GM23338 (cell line): ENCODE measurements around the gene LRRC19. TPM values are rescaled to one million over a fixed set of nuclear protein-coding genes. Genes with fewer than 3 reads are reported as not detected.

Experiments used
- ATAC-seq: fragments of 200-7000 bp; cut with Tn5 transposase; 3 replicates; pipeline ENCODE4 v1.9.1; 2020
- DNase-seq: peaks from one replicate; pipeline ENCODE4 v3.0.0-alpha.2; 2015; ENCODE audit warnings: low spot score
- H2AFZ ChIP-seq: fragments of 200-600 bp; sonication (generic); 2 replicates; pipeline ENCODE4 v1.8.0; 2016; ENCODE audit warnings: antibody characterized with exemption, mild to moderate bottlenecking, moderate library complexity
- H3F3A ChIP-seq: fragments of 200-600 bp; sonication (generic); replicated peaks from 2 replicates; pipeline ENCODE4 v1.8.0; 2017; ENCODE audit warnings: antibody characterized with exemption, mixed run types, low read depth
- H3K27ac ChIP-seq: fragments of 200-600 bp; sonication (generic); 2 replicates; pipeline ENCODE4 v1.6.1; 2016; ENCODE audit warnings: low read depth
- H3K27me3 ChIP-seq: fragments of 200-600 bp; sonication (generic); 2 replicates; pipeline ENCODE4 v1.8.0; 2016; ENCODE audit warnings: mild to moderate bottlenecking, mixed run types, moderate library complexity; ENCODE audit not compliant: insufficient read depth
- H3K36me3 ChIP-seq: fragments of 200-600 bp; sonication (generic); 2 replicates; pipeline ENCODE4 v1.8.0; 2016; ENCODE audit warnings: mild to moderate bottlenecking; ENCODE audit not compliant: insufficient read depth
- H3K4me1 ChIP-seq: fragments of 200-600 bp; sonication (generic); 2 replicates; pipeline ENCODE4 v1.8.0; 2016; ENCODE audit warnings: mild to moderate bottlenecking, moderate library complexity; ENCODE audit not compliant: insufficient read depth
- H3K4me2 ChIP-seq: fragments of 200-600 bp; sonication (generic); 2 replicates; pipeline ENCODE4 v1.7.1; 2017; ENCODE audit warnings: mixed run types
- H3K4me3 ChIP-seq: fragments of 200-600 bp; sonication (generic); 2 replicates; pipeline ENCODE4 v1.6.1; 2016; ENCODE audit warnings: mixed run types
- H3K79me2 ChIP-seq: fragments of 200-600 bp; sonication (generic); replicated peaks from 2 replicates; pipeline ENCODE4 v1.8.0; 2017; ENCODE audit warnings: mild to moderate bottlenecking; ENCODE audit not compliant: insufficient read depth
- H3K9me2 ChIP-seq: fragments of 200-600 bp; sonication (generic); 2 replicates; pipeline ENCODE4 v1.8.0; 2017; ENCODE audit not compliant: insufficient read depth
- H4K20me1 ChIP-seq: fragments of 200-600 bp; sonication (generic); replicated peaks from 2 replicates; pipeline ENCODE4 v1.8.0; 2017; ENCODE audit warnings: mild to moderate bottlenecking; ENCODE audit not compliant: insufficient read depth
- H3K27ac Mint-ChIP-seq: 2 replicates; pipeline ENCODE4 v1.8.0; 2020; ENCODE audit warnings: inconsistent platforms, mild to moderate bottlenecking, moderate library complexity, mixed read lengths
- H3K27me3 Mint-ChIP-seq: 3 replicates; pipeline ENCODE4 v1.8.0; 2022; ENCODE audit warnings: low read depth, mild to moderate bottlenecking, moderate library complexity, mixed read lengths, inconsistent platforms; ENCODE audit not compliant: insufficient read depth, poor library complexity
- H3K36me3 Mint-ChIP-seq: 3 replicates; pipeline ENCODE4 v1.8.0; 2021; ENCODE audit warnings: low read depth, mild to moderate bottlenecking, inconsistent platforms, moderate library complexity, mixed read lengths
- H3K4me1 Mint-ChIP-seq: 3 replicates; pipeline ENCODE4 v1.8.0; 2020; ENCODE audit warnings: mild to moderate bottlenecking, inconsistent platforms, mixed read lengths
- H3K4me3 Mint-ChIP-seq: 3 replicates; pipeline ENCODE4 v1.8.0; 2021; ENCODE audit warnings: moderate library complexity, mild to moderate bottlenecking, inconsistent platforms, mixed read lengths
- H3K9me3 Mint-ChIP-seq: 3 replicates; pipeline ENCODE4 v1.8.0; 2020; ENCODE audit warnings: moderate library complexity, mild to moderate bottlenecking, inconsistent platforms, mixed read lengths
- CREB1 ChIP-seq: fragments of 250-450 bp; sonication (Bioruptor Pico); IDR thresholded peaks from 2 replicates; pipeline ENCODE4 v1.5.0; 2020; ENCODE audit warnings: low read depth, mild to moderate bottlenecking, moderate library complexity
- EZH2 ChIP-seq: fragments of 200-600 bp; sonication (generic); IDR thresholded peaks from one replicate; pipeline ENCODE4 v1.8.0; 2017; ENCODE audit warnings: antibody characterized with exemption, mild to moderate bottlenecking, low read depth; ENCODE audit not compliant: unreplicated experiment
- EZH2phosphoT487 ChIP-seq: fragments of 200-600 bp; sonication (generic); IDR thresholded peaks from one replicate; pipeline ENCODE4 v1.8.1; 2018; ENCODE audit warnings: antibody characterized with exemption; ENCODE audit not compliant: unreplicated experiment
- JUNB ChIP-seq: IDR thresholded peaks from one replicate; pipeline ENCODE4 v1.6.1; 2016; ENCODE audit warnings: antibody characterized with exemption; ENCODE audit not compliant: unreplicated experiment
- NANOG ChIP-seq: IDR thresholded peaks from 2 replicates; pipeline ENCODE4 v1.6.1; 2016; ENCODE audit warnings: antibody characterized with exemption, borderline replicate concordance
- STAT1 ChIP-seq: IDR thresholded peaks from one replicate; pipeline ENCODE4 v1.6.1; 2016; ENCODE audit warnings: antibody characterized with exemption; ENCODE audit not compliant: unreplicated experiment
- ZNF114 ChIP-seq: fragments of 250-450 bp; sonication (Bioruptor Pico); IDR thresholded peaks from 2 replicates; pipeline ENCODE4 v1.5.0; 2020; ENCODE audit warnings: mild to moderate bottlenecking, moderate library complexity
- ZNF331 ChIP-seq: fragments of 250-450 bp; sonication (Bioruptor Pico); IDR thresholded peaks from 2 replicates; pipeline ENCODE4 v1.5.0; 2020; ENCODE audit warnings: low read depth, mild to moderate bottlenecking, moderate library complexity
- polyA plus RNA-seq: library from polyadenylated mRNA; unstranded; fragments of >200 nt; fragmentation: Nextera tagmentation; extraction: Ambion mirVana; gene quantifications from 2 replicates; pipeline ENCODE4 v1.2.1, GENCODE V29; 2016
- total RNA-seq: library from RNA; depleted of rRNA; stranded (reverse); fragments of >200 nt; shearing (Covaris generic); gene quantifications from 2 replicates; pipeline ENCODE4 v1.2.3, GENCODE V29; 2014
- TF ChIP-seq, protein P1 (sequence below), 2 experiments: fragments of 200-600 bp in 1 of 2; sonication (generic) in 1 of 2; conservative IDR thresholded peaks; 2 replicates each; pipeline versions ENCODE4 v1.5.1 to v1.6.1; 2016 to 2017; ENCODE audit warnings: antibody characterized with exemption in 2 of 2, low read depth in 2 of 2, mild to moderate bottlenecking in 2 of 2, moderate library complexity in 1 of 2
- TF ChIP-seq, protein P2 (sequence below): IDR thresholded peaks from 2 replicates; pipeline ENCODE4 v1.6.1; 2016; ENCODE audit warnings: antibody characterized with exemption
- TF ChIP-seq, protein P3 (sequence below): IDR thresholded peaks from one replicate; pipeline ENCODE4 v1.6.1; 2018; ENCODE audit warnings: antibody characterized with exemption; ENCODE audit not compliant: unreplicated experiment

The LRRC19 gene
- total and polyA plus RNA-seq, 2 experiments from 2014 or later = 0.71 TPM; not detected in 1

DNA sequence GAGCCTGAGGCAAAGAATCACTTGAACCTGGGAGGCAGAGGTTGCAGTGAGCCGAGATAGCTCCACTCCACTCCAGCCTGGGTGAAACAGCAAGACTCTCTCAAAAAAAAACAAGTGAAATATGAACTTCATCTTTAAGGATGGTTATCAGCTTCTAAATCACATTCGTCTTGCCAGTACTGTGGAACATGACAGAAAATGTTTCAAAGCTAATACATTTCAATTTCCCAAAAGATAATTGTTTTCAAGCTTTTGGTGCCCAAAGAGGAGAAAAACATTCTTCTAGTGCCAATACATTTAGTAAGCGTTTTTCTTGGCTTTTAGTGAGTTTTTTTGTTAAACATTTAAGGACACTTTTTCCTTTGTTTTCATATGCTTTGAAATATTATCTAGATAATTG is 53.7 kb downstream of the LRRC19 start (continued):
- TF ChIP-seq EZH2phosphoT487 (no peak), EZH2 (no peak), ZNF114 (CRISPR knock-in tag) (no peak), NANOG (no peak), STAT1 (no peak)
- TF ChIP-seq, protein P1, sequence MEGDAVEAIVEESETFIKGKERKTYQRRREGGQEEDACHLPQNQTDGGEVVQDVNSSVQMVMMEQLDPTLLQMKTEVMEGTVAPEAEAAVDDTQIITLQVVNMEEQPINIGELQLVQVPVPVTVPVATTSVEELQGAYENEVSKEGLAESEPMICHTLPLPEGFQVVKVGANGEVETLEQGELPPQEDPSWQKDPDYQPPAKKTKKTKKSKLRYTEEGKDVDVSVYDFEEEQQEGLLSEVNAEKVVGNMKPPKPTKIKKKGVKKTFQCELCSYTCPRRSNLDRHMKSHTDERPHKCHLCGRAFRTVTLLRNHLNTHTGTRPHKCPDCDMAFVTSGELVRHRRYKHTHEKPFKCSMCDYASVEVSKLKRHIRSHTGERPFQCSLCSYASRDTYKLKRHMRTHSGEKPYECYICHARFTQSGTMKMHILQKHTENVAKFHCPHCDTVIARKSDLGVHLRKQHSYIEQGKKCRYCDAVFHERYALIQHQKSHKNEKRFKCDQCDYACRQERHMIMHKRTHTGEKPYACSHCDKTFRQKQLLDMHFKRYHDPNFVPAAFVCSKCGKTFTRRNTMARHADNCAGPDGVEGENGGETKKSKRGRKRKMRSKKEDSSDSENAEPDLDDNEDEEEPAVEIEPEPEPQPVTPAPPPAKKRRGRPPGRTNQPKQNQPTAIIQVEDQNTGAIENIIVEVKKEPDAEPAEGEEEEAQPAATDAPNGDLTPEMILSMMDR (conservative IDR thresholded peaks at IDR 0.05; ENCODE audit: low read depth in 2 of 2) = no peak
- TF ChIP-seq, protein P2, sequence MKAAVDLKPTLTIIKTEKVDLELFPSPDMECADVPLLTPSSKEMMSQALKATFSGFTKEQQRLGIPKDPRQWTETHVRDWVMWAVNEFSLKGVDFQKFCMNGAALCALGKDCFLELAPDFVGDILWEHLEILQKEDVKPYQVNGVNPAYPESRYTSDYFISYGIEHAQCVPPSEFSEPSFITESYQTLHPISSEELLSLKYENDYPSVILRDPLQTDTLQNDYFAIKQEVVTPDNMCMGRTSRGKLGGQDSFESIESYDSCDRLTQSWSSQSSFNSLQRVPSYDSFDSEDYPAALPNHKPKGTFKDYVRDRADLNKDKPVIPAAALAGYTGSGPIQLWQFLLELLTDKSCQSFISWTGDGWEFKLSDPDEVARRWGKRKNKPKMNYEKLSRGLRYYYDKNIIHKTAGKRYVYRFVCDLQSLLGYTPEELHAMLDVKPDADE = no peak

DNA sequence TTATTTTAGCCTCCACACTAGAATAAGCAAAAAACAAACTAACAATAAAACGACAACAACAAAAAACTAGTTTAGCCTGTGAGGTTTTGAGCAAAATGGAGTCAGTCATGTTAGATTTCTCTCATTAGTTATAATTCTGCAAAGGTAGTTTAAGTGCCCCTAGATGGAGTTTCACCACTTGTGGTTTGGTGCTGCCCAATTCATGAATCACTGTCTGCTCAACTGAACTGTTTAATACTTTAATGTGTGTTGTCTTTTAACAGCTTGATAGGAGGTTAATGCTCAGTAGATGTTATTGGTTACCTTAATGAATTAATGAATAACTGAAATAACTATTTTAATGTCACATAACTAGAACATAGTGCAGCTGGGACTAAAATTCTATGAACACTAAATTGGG is 55.0 kb downstream of the LRRC19 start:
- no peaks in the 10 kb centered on the region for H3K9me2 ChIP-seq
- no peak overlapping the region for H3K4me3 ChIP-seq
- peaks cover 11% of the 10 kb centered on the region for H3K4me1 Mint-ChIP-seq
- peaks cover 12% of the 10 kb centered on the region; the same call in 1 of the 2 replicates for H3K4me1 ChIP-seq
- DNase-seq (no peak), ATAC-seq (no peak)
- no peaks in the 10 kb centered on the region; the same call in 2 of the 3 replicates for H3K36me3 Mint-ChIP-seq
- no peak overlapping the region for H3K4me2 ChIP-seq
- H3K36me3 ChIP-seq = no peaks in the 10 kb centered on the region
- H3K4me3 Mint-ChIP-seq = no peak overlapping the region
- H3K27me3 ChIP-seq = no peaks in the 10 kb centered on the region
- H3K27ac Mint-ChIP-seq = no peak overlapping the region
- H3K79me2 ChIP-seq = peaks cover 14% of the 10 kb centered on the region
- H3K27ac ChIP-seq = no peak overlapping the region
- H2AFZ ChIP-seq = no peak overlapping the region
- H4K20me1 ChIP-seq = 0 out of 2 replicates have a peak, but pooled peaks cover 3% of the 10 kb centered on the region
- H3K9me3 Mint-ChIP-seq = no peaks in the 10 kb centered on the region
- no peaks in the 10 kb centered on the region for H3F3A ChIP-seq
- no peaks in the 10 kb centered on the region for H3K27me3 Mint-ChIP-seq
- TF ChIP-seq ZNF114 (CRISPR knock-in tag) = no peak
- no peak for TF ChIP-seq NANOG
- no peak for TF ChIP-seq ZNF331 (CRISPR knock-in tag)
- TF ChIP-seq EZH2phosphoT487 = no peak
- TF ChIP-seq CREB1 (CRISPR knock-in tag) = no peak
- TF ChIP-seq, protein P2 = no peak
- TF ChIP-seq, protein P3, sequence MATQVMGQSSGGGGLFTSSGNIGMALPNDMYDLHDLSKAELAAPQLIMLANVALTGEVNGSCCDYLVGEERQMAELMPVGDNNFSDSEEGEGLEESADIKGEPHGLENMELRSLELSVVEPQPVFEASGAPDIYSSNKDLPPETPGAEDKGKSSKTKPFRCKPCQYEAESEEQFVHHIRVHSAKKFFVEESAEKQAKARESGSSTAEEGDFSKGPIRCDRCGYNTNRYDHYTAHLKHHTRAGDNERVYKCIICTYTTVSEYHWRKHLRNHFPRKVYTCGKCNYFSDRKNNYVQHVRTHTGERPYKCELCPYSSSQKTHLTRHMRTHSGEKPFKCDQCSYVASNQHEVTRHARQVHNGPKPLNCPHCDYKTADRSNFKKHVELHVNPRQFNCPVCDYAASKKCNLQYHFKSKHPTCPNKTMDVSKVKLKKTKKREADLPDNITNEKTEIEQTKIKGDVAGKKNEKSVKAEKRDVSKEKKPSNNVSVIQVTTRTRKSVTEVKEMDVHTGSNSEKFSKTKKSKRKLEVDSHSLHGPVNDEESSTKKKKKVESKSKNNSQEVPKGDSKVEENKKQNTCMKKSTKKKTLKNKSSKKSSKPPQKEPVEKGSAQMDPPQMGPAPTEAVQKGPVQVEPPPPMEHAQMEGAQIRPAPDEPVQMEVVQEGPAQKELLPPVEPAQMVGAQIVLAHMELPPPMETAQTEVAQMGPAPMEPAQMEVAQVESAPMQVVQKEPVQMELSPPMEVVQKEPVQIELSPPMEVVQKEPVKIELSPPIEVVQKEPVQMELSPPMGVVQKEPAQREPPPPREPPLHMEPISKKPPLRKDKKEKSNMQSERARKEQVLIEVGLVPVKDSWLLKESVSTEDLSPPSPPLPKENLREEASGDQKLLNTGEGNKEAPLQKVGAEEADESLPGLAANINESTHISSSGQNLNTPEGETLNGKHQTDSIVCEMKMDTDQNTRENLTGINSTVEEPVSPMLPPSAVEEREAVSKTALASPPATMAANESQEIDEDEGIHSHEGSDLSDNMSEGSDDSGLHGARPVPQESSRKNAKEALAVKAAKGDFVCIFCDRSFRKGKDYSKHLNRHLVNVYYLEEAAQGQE = no peak
- TF ChIP-seq JUNB = no peak
- TF ChIP-seq STAT1 = no peak
